Kidney (tissue), 22 donors: ENCODE results near the gene FAM186B. TPM values are rescaled to one million over a fixed set of nuclear protein-coding genes. Genes with fewer than 3 reads are reported as not detected.
"Not testable (repeated sequence)": the region's sequence is repeated elsewhere in the genome, so short reads cannot be mapped to it uniquely, and the experiment has no call there.

Experiments
- DNase-seq, 5 donors: peaks; one replicate each; pipeline ENCODE4 v3.0.0-alpha.2; 2013 to 2020
- FAIRE-seq: peaks from 2 replicates; lab custom pipeline; 2012; peaks lifted over from hg19 to GRCh38; lab: Jason Lieb, UNC
- H3K27ac ChIP-seq, 2 donors: one replicate each; pipeline ENCODE4 v1.7.0; 2013; ENCODE audit warnings: low read depth in 2 of 2, low read length in 2 of 2, inconsistent platforms in 1 of 2
- H3K27me3 ChIP-seq: one replicate; pipeline ENCODE4 v1.7.1; 2013; ENCODE audit warnings: low read length, inconsistent platforms; ENCODE audit not compliant: control insufficient read depth, insufficient read depth
- H3K36me3 ChIP-seq, 3 donors: one replicate each; pipeline versions ENCODE4 v1.7.0 to v1.7.1; 2013; ENCODE audit warnings: low read length in 3 of 3, control low read depth in 1 of 3, inconsistent platforms in 1 of 3; ENCODE audit not compliant: insufficient read depth in 3 of 3, control insufficient read depth in 2 of 3
- H3K4me1 ChIP-seq, 3 donors: one replicate each; pipeline versions ENCODE4 v1.7.0 to v1.7.1; 2013; ENCODE audit warnings: low read length in 3 of 3, inconsistent platforms in 1 of 3, low read depth in 1 of 3; ENCODE audit not compliant: control insufficient read depth in 2 of 3, insufficient read depth in 2 of 3
- H3K4me3 ChIP-seq, 3 donors: one replicate each; pipeline versions ENCODE4 v1.7.0 to v1.8.1; 2013; ENCODE audit warnings: low read length in 3 of 3, control low read depth in 1 of 3, inconsistent platforms in 1 of 3
- H3K9ac ChIP-seq, 3 donors: one replicate each; pipeline versions ENCODE4 v1.7.0 to v1.7.1; 2013; ENCODE audit warnings: low read length in 3 of 3, control low read depth in 1 of 3, inconsistent platforms in 1 of 3
- H3K9me3 ChIP-seq, 3 donors: one replicate each; pipeline versions ENCODE4 v1.7.0 to v1.7.1; 2013; ENCODE audit warnings: low read length in 3 of 3, control low read depth in 1 of 3, inconsistent platforms in 1 of 3; ENCODE audit not compliant: control insufficient read depth in 2 of 3, insufficient read depth in 1 of 3
- CTCF ChIP-seq: IDR thresholded peaks from 3 replicates; pipeline ENCODE4 v1.5.1; 2012; ENCODE audit warnings: mild to moderate bottlenecking, moderate library complexity, borderline replicate concordance; ENCODE audit not compliant: insufficient read depth; ENCODE audit errors: extremely low read depth
- intact Hi-C: fragments of 100-400 bp; cut with DNase I; formaldehyde crosslinking; loops from one replicate; pipeline ENCODE4 v1.11.1; 2022
- long read RNA-seq, 10 donors: library from polyadenylated mRNA in 1 of 10; unstranded in 1 of 10; transcript quantifications; one replicate each; pipeline ENCODE4 v2.0.0 and lab custom pipeline, GENCODE V29; 2021 to 2026
- polyA plus RNA-seq: library from polyadenylated mRNA; stranded (reverse); fragments of 350-450 nt; fragmentation: Illumina TruSeq; extraction: RNeasy Lipid Tissue Mini Kit (QIAGEN cat#74804); gene quantifications from one replicate; pipeline ENCODE4 v1.2.3, GENCODE V29; 2014; ENCODE audit warnings: low read depth, low replicate concordance; ENCODE audit not compliant: insufficient read depth
- total RNA-seq: library from RNA; stranded (reverse); fragmentation: NEBNext Ultra II Directional; extraction: Animal tissue kit (Norgen Biotek cat#: 25700); gene quantifications from one replicate; pipeline ENCODE4 v1.2.1, GENCODE V29; 2021
- donor health status: control.
- donor health status: control.
- donor health status: control.
- donor health status: control.
- donor health status: control.
- donor health status: DM: yes; HTN: yes; CAD: no.
- donor health status: Normal renal cell carcinoma (clear cell type).

The FAM186B gene
- 0.85 TPM for total RNA-seq
- 0.34 TPM for polyA plus RNA-seq
- long read RNA-seq, donor 1, result 0 reads
- long read RNA-seq, donor 2, result 0 reads
- long read RNA-seq, donor 3, result 0 reads
- long read RNA-seq, donor 4, result 0 reads
- long read RNA-seq, donor 5, result 0 reads
- long read RNA-seq, donor 6, result 0 reads
- long read RNA-seq, donor 7, result 0 reads
- long read RNA-seq, donor 8, result 0 reads
- long read RNA-seq, donor 9, result 0 reads
- long read RNA-seq, donor 10, result 0 reads

- H3K4me3 ChIP-seq, H3K4me1 ChIP-seq, intact Hi-C loops, H3K36me3 ChIP-seq, H3K27me3 ChIP-seq, H3K9me3 ChIP-seq, H3K27ac ChIP-seq, FAIRE-seq, H3K9ac ChIP-seq, DNase-seq: not testable (repeated sequence)
These were observed at the start of gene FAM186B for GRCh38 chr12:49605539-49605938. FAM186B (minus strand) TSS chr12:49605639; CDS start chr12:49605477, 162 bp downstream.

- DNase-seq (no peak), FAIRE-seq (no peak)
- Histone ChIP-seq H3K4me1 (peaks cover 0 to under 1% (median 0%) of the 10 kb centered on the region in 3 donors), H3K27me3 (no peaks in the 10 kb centered on the region), H3K4me3 (no peak overlapping the region), H3K36me3 (peaks cover 8 to 21% (median 10%) of the 10 kb centered on the region in 3 donors), H3K9ac (no peak overlapping the region), H3K9me3 (no peaks in the 10 kb centered on the region), H3K27ac (no peak overlapping the region)
- intact Hi-C loops, result no loop called here
- TF ChIP-seq CTCF, result no peak
These were observed 49.3 kb upstream of the FAM186B start for GRCh38 chr12:49654715-49655114.

- Histone ChIP-seq H3K9me3 (no peaks in the 10 kb centered on the region), H3K4me1 (peaks cover 0 to 5% (median 0%) of the 10 kb centered on the region in 3 donors), H3K9ac (no peak overlapping the region), H3K4me3 (no peak overlapping the region), H3K27ac (no peak overlapping the region), H3K27me3 (no peaks in the 10 kb centered on the region), H3K36me3 (peaks cover 8 to 21% (median 12%) of the 10 kb centered on the region in 3 donors)
- intact Hi-C loops, result no loop called here
- DNase-seq (peak in 1 of 5 donors; percentile 6), FAIRE-seq (no peak)
- no peak for TF ChIP-seq CTCF
These were observed 47.6 kb upstream of the FAM186B start for GRCh38 chr12:49652921-49653520.

- FAIRE-seq, result no peak
- Histone ChIP-seq H3K27ac (no peak overlapping the region), H3K9ac (no peak overlapping the region), H3K9me3 (no peaks in the 10 kb centered on the region), H3K4me3 (no peak overlapping the region), H3K4me1 (peaks cover 0 to 11% (median 0%) of the 10 kb centered on the region in 3 donors), H3K36me3 (peaks cover 6 to 21% (median 12%) of the 10 kb centered on the region in 3 donors), H3K27me3 (no peaks in the 10 kb centered on the region)
- TF ChIP-seq CTCF, result no peak
- intact Hi-C loops, result no loop called here
- DNase-seq, result peak in 1 of 5 donors; percentile 64
These were observed 46.4 kb upstream of the FAM186B start for GRCh38 chr12:49651855-49652254.
